BLaER1 treated with 17β-estradiol and CSF1 and Interleukin-3, amounts not matched to agents 10 nM and 100 nM (cell line): ENCODE results near the gene EIF3K.
"Not testable (repeated sequence)": the region's sequence is repeated elsewhere in the genome, so short reads cannot be mapped to it uniquely, and the experiment has no call there.

Experiments used
- H3K27ac ChIP-seq, 11 experiments: shearing (Covaris generic); formaldehyde crosslinking; 2 replicates each; pipeline ENCODE4 v1.8.1; 2022
- H3K27me3 ChIP-seq, 11 experiments: shearing (Covaris generic); formaldehyde crosslinking; 2 replicates each; pipeline ENCODE4 v1.8.1; 2022
- H3K36me3 ChIP-seq, 11 experiments: shearing (Covaris generic); formaldehyde crosslinking; 2 replicates each; pipeline ENCODE4 v1.8.1; 2022
- H3K4me1 ChIP-seq, 10 experiments: shearing (Covaris generic); formaldehyde crosslinking; 2 replicates each; pipeline ENCODE4 v1.8.1; 2022
- H3K4me2 ChIP-seq, 11 experiments: shearing (Covaris generic); formaldehyde crosslinking; 2 replicates each; pipeline ENCODE4 v1.8.1; 2022
- H3K4me3 ChIP-seq, 10 experiments: shearing (Covaris generic); formaldehyde crosslinking; 2 replicates each; pipeline ENCODE4 v1.8.1; 2022
- H3K9ac ChIP-seq, 11 experiments: shearing (Covaris generic); formaldehyde crosslinking; 2 replicates each; pipeline ENCODE4 v1.8.1; 2022
- H3K9me3 ChIP-seq, 11 experiments: shearing (Covaris generic); formaldehyde crosslinking; replicated peaks in 1 of 11; 2 replicates each; pipeline ENCODE4 v1.8.1; 2022
- H4K20me1 ChIP-seq, 11 experiments: shearing (Covaris generic); formaldehyde crosslinking; 2 replicates each; pipeline ENCODE4 v1.8.1; 2022
- Cebpa-rat ChIP-seq, 11 experiments: shearing (Covaris generic); IDR thresholded peaks; 2 replicates each; pipeline ENCODE4 v1.8.1; 2022

The EIF3K gene, protein sequence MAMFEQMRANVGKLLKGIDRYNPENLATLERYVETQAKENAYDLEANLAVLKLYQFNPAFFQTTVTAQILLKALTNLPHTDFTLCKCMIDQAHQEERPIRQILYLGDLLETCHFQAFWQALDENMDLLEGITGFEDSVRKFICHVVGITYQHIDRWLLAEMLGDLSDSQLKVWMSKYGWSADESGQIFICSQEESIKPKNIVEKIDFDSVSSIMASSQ

GRCh38 chr19:38618590-38619360 is at the start of gene EIF3K:
EIF3K (plus strand) TSS chr19:38619188; CDS start chr19:38619269, 81 bp downstream.
- no peaks in the 10 kb centered on the region for H3K9me3 ChIP-seq
- peak within 1 kb of the TSS; percentile 87 to 99 (median 92) for H3K4me3 ChIP-seq
- H3K4me2 ChIP-seq, result peak within 1 kb of the TSS; percentile 95 to 99 (median 97)
- peak within 1 kb of the TSS; percentile 89 to 97 (median 92) for H3K9ac ChIP-seq
- peaks cover 27 to 48% (median 43%) of the 10 kb centered on the region in 10 experiments for H3K4me1 ChIP-seq
- H3K36me3 ChIP-seq, result peaks cover 32 to 53% (median 35%) of the 10 kb centered on the region in 11 experiments
- H4K20me1 ChIP-seq, result peaks cover 0 to 38% (median 26%) of the 10 kb centered on the region in 11 experiments; a peak in 16 of 22 replicates
- TF ChIP-seq Cebpa-rat (IDR thresholded peaks at IDR 0.05), result no peak
- H3K27me3 ChIP-seq, result no peaks in the 10 kb centered on the region
- H3K27ac ChIP-seq, result peak within 1 kb of the TSS; percentile 70 to 94 (median 85)

DNA sequence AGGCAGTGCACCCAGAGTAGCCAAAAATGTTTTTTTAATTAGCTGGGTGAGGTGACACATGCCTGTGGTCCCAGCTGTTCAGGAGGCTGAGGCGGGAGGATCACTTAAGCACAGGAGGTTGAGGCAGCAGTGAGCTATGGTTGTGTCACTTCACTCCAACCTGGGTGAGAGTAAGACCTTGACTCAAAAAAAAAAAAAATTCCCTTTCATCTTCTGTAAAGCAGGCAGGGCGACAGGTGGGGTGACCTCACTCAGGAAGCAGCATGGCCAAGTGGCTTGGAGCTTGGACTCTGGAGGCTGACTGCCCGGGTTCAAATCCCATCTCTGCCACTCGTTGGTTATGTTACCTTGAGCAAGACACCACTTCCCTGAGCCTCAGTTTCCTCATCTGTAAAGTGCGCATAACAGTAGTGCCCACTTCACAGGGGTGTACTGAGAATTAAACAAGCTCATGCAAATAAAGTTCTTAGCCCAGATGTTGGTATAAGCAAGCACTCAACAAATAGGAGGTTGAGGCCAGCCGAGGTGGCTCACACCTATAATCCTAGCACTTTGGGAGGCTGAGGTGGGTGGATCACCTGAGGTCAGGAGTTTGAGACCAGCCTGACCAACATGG is 49.5 kb upstream of the EIF3K start:
- Histone ChIP-seq H4K20me1 (no peaks in the 10 kb centered on the region), H3K27me3 (peaks cover 16 to 38% (median 33%) of the 10 kb centered on the region in 11 experiments), H3K9me3 (no peaks in the 10 kb centered on the region), H3K4me2 (no peak overlapping the region), H3K4me1 (peaks cover 0 to 10% (median 0%) of the 10 kb centered on the region in 10 experiments; a peak in 5 of 20 replicates), H3K4me3 (no peak overlapping the region), H3K9ac (no peak overlapping the region), H3K36me3 (no peaks in the 10 kb centered on the region), H3K27ac (no peak overlapping the region)
- TF ChIP-seq Cebpa-rat (IDR thresholded peaks at IDR 0.05), result no peak

DNA sequence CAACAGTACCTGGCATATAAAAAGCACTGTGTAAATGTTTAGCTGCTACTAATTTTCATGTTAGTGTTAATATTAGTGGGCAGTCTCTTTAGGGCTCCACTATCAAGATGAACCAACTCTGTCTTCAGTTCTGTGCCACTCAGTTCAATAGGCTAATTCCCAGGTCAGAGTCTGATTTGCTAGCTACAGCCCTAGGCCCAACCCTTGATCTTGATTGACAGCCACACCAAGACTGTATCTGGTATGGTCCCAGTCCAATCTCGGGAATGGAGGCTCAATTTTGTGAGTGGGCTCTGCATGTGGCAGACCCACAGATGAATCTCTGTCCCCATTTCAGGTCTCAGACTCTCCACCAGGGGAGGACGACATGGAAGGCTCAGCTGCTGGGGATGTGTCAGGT is 47.3 kb upstream of the EIF3K start:
- no peak for TF ChIP-seq Cebpa-rat (IDR thresholded peaks at IDR 0.05)
- Histone ChIP-seq H3K9ac (no peak overlapping the region), H3K4me3 (no peak overlapping the region), H3K36me3 (no peaks in the 10 kb centered on the region), H4K20me1 (no peaks in the 10 kb centered on the region), H3K27me3 (peaks cover 0 to 16% (median 11%) of the 10 kb centered on the region in 11 experiments; a peak in 18 of 22 replicates), H3K4me1 (no peaks in the 10 kb centered on the region), H3K27ac (no peak overlapping the region), H3K4me2 (no peak overlapping the region), H3K9me3 (no peaks in the 10 kb centered on the region)

DNA sequence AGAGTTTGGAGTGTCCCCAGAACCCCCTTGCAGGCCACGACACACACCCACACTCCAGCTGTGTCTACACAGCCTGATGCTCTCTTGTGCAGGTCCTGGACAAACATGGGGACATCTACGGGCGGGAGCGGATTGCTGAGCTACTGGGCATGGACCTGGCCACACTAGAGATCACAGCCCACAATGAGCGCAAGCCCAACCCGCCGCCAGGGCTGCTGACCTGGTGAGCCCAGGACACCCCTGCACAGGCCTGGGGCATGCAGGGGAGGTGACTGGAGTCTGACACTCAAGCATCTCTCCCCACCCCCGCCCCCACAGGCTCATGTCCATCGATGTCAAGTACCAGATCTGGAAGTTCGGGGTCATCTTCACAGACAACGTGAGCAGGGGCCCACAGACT is 41.2 kb upstream of the EIF3K start:
- Histone ChIP-seq H3K36me3 (no peaks in the 10 kb centered on the region), H3K27ac (no peak overlapping the region), H3K9ac (no peak overlapping the region), H4K20me1 (no peaks in the 10 kb centered on the region), H3K4me1 (0 out of 20 replicates have a peak, but pooled peaks cover 0 to 5% (median 0%) of the 10 kb centered on the region in 10 experiments), H3K4me2 (no peak overlapping the region), H3K9me3 (no peaks in the 10 kb centered on the region), H3K4me3 (no peak overlapping the region), H3K27me3 (no peaks in the 10 kb centered on the region)
- no peak for TF ChIP-seq Cebpa-rat (IDR thresholded peaks at IDR 0.05)

DNA sequence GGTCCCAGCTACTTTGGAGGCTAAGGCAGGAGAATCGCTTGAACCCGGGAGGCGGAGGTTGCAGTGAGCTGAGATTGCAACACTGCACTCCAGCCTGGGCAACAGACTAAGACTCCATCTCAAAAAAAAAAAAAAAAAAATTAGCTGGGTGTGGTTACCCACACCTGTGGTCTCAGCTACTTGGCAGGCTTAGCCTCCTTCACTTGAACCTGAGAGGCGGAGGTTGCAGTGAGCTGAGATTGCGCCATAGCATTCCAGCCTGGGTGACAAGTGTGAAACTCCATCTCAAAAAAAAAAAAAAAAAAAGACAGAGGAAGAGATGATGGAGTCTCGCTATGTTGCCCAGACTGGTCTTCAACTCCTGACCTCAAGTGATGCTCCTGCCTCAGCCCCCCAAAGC is 39.7 kb upstream of the EIF3K start:
- H3K9me3 ChIP-seq, H4K20me1 ChIP-seq, H3K9ac ChIP-seq, H3K4me2 ChIP-seq, H3K27me3 ChIP-seq, H3K36me3 ChIP-seq, H3K27ac ChIP-seq, H3K4me3 ChIP-seq: not testable (repeated sequence)
- peaks cover 0 to 16% (median 7%) of the 10 kb centered on the region in 10 experiments; a peak in 11 of 20 replicates for H3K4me1 ChIP-seq
- TF ChIP-seq Cebpa-rat (IDR thresholded peaks at IDR 0.05), result peak in 3 of 11 experiments; percentile 10 to 53 (median 40); a peak in 3 of 22 replicates

- TF ChIP-seq Cebpa-rat (IDR thresholded peaks at IDR 0.05), result no peak
- H3K27me3 ChIP-seq, result no peaks in the 10 kb centered on the region
Measured at GRCh38 chr19:38580080-38580479, 38.9 kb upstream of the EIF3K start.

DNA sequence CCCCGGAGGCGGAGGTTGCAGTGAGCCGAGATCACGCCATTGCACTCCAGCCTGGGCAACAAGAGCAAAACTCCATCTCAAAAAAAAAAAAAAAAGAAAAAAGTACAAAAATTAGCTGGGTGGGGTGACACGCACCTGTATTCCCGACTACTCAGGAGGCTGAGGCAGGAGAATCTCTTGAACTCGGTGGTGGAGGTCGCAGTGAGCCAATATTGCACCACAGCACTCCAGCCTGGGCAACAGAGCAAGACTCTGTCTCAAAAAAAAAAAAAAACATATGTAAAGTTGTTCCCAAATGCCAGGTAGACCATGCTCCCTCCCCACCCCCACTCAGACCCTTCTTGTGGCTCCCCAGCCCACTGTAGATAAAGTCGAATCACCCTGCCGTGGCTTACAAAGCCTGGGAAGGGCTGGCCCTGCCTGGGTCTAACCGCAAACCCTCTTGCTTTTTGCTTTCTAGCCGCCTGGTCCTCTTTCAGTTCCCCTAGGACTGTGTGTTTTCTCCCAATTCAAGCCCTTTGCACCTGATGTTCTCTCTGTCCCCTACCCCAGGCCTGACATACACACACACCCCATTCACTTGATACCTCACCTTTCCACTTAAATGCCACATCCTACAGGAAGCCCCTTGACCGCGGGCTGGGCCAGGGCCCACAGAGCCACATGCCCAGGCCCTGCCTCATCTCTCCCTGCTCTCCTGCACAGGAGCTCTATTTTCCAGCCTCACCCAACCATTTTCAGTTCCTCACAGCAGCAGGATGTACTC is 35.6 kb upstream of the EIF3K start:
- Histone ChIP-seq H3K27me3 (no peaks in the 10 kb centered on the region), H3K4me3 (no peak overlapping the region), H3K4me1 (peaks cover 0 to 16% (median 7%) of the 10 kb centered on the region in 10 experiments; a peak in 11 of 20 replicates), H3K9me3 (no peaks in the 10 kb centered on the region), H4K20me1 (peaks cover 0 to 6% (median 0%) of the 10 kb centered on the region in 11 experiments; a peak in 1 of 22 replicates), H3K36me3 (peaks cover 9 to 27% (median 12%) of the 10 kb centered on the region in 11 experiments; a peak in 17 of 22 replicates), H3K4me2 (peak overlapping the region in 6 of 11 experiments; percentile 22 to 52 (median 42); a peak in 9 of 22 replicates), H3K9ac (peak overlapping the region in 3 of 11 experiments; percentile 5 to 38 (median 14); a peak in 3 of 22 replicates), H3K27ac (peak overlapping the region in 4 of 11 experiments; percentile 20 to 61 (median 48); a peak in 5 of 22 replicates)
- TF ChIP-seq Cebpa-rat (IDR thresholded peaks at IDR 0.05), result no peak

More at GRCh38 chr19:38580080-38580479, 38.9 kb upstream of the EIF3K start:
- Histone ChIP-seq H3K36me3 (no peaks in the 10 kb centered on the region), H3K4me3 (no peak overlapping the region), H3K9me3 (no peaks in the 10 kb centered on the region), H3K9ac (no peak overlapping the region), H4K20me1 (peaks cover 0 to 6% (median 0%) of the 10 kb centered on the region in 11 experiments; a peak in 1 of 22 replicates), H3K4me2 (no peak overlapping the region), H3K4me1 (peaks cover 0 to 16% (median 7%) of the 10 kb centered on the region in 10 experiments; a peak in 11 of 20 replicates), H3K27ac (no peak overlapping the region)

GRCh38 chr19:38583985-38584305 is 35.0 kb upstream of the EIF3K start:
- H3K4me3 ChIP-seq, result no peak overlapping the region
- no peaks in the 10 kb centered on the region for H3K9me3 ChIP-seq
- H4K20me1 ChIP-seq, result peaks cover 0 to 6% (median 0%) of the 10 kb centered on the region in 11 experiments; a peak in 1 of 22 replicates
- no peak for TF ChIP-seq Cebpa-rat (IDR thresholded peaks at IDR 0.05)
- peaks cover 11 to 32% (median 14%) of the 10 kb centered on the region in 11 experiments; a peak in 17 of 22 replicates for H3K36me3 ChIP-seq
- H3K4me2 ChIP-seq, result peak overlapping the region in 6 of 11 experiments; percentile 22 to 52 (median 42); a peak in 8 of 22 replicates
- no peaks in the 10 kb centered on the region for H3K27me3 ChIP-seq
- H3K27ac ChIP-seq, result peak overlapping the region in 4 of 11 experiments; percentile 20 to 61 (median 48); a peak in 5 of 22 replicates
- peaks cover 0 to 16% (median 7%) of the 10 kb centered on the region in 10 experiments; a peak in 11 of 20 replicates for H3K4me1 ChIP-seq
- H3K9ac ChIP-seq, result peak overlapping the region in 3 of 11 experiments; percentile 5 to 38 (median 14); a peak in 3 of 22 replicates
